EL (cell line): ENCODE data around the gene ZCWPW1.

Experiments used
- DNase-seq: peaks from one replicate; pipeline ENCODE4 v3.0.0-alpha.2; 2016

ZCWPW1 gene

DNA sequence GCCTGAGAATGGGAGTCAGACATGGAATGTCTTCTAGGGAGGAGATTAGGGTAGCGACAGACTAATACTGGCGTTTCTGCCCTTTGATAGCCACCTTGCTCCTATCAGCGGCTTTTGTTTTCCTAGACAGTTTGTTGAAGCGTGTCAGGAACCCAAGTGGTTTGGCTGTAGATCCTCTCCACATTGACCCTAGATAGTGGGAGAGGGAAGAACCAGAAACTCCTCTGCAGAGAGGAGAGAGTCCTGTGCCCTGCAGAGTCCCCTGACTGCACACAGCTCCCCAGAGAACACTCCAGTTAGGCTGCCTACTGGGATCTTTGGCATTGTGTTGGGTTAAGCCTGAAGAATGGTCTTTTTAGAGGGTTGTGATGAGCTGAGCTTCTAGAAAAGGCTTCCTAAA lies 3.5 kb upstream of the ZCWPW1 start:
- DNase-seq: no peak

DNA sequence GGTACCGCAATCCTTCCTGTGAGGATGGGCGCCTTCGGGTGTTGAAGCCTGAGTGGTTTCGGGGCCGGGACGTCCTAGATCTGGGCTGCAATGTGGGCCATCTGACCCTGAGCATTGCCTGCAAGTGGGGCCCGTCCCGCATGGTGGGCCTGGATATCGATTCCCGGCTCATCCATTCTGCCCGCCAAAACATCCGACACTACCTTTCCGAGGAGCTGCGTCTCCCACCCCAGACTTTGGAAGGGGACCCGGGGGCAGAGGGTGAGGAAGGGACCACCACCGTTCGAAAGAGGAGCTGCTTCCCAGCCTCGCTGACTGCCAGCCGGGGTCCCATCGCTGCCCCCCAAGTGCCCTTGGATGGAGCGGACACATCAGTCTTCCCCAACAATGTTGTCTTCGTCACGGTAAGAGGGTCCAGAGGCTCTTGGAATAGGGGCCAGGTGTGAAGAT lies 2.8 kb upstream of the ZCWPW1 start:
- no peak for DNase-seq

- DNase-seq: peak; percentile 33
Measured at GRCh38 chr7:100430493-100431285, 2.2 kb upstream of the ZCWPW1 start.

- DNase-seq: peak; percentile 95
Measured at GRCh38 chr7:100429637-100430492, 1.4 kb upstream of the ZCWPW1 start, which contains the start of gene MEPCE. Gene MEPCE, plus strand, starts transcription at chr7:100429831. Its CDS starts 188 bp downstream, at chr7:100430019.

GRCh38 chr7:100428967-100429636 lies 599 bp upstream of the ZCWPW1 start:
- DNase-seq: peak; percentile 100

DNA sequence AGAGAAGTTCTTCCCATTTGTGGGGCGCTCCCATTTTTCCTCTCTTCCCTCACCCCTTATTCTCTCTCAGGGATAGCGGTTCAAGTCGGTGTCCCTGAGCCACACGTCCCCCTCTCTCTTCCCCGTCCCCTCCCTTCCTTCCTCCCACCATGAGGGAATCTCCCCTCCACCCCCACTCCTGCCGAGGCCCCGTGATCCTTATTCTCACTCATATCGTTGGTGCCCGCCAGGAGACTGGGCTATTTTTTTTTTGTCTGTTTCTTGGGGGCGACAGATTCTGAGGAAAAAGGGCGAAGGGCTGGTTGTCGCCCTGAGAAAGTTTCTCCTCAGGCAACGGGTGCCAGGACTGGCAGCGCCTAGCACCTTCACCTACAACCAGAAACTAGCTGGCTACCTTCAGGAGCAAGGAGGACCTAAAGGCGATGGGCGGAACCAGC lies 723 bp downstream of the ZCWPW1 start:
- no peak for DNase-seq

GRCh38 chr7:100426516-100426915 lies 2.0 kb downstream of the ZCWPW1 start:
- no peak for DNase-seq

DNA sequence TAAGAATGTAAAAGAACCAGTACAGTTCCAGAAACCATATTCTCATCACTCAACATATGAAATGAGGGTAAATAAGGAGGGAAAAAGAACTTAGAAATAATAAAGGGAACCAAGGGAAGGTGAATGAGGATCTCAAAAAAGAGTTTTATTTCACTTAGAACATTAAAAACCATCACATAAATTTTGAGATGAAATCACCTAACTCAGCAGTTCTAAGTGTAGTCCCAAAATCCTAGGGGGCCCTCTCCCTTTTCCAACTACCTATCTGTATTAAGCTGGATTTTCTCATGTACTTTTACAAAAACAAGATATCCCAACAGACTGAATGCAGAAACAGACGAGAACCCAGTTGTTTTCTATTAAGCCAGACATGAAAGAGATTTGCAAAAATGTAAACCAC lies 3.2 kb downstream of the ZCWPW1 start:
- DNase-seq: no peak

GRCh38 chr7:100423315-100423714 lies 5.2 kb downstream of the ZCWPW1 start:
- DNase-seq: no peak

GRCh38 chr7:100419660-100420226 lies 8.8 kb downstream of the ZCWPW1 start:
- no peak for DNase-seq

- DNase-seq: no peak
Measured at GRCh38 chr7:100418930-100419659, 9.4 kb downstream of the ZCWPW1 start.

DNA sequence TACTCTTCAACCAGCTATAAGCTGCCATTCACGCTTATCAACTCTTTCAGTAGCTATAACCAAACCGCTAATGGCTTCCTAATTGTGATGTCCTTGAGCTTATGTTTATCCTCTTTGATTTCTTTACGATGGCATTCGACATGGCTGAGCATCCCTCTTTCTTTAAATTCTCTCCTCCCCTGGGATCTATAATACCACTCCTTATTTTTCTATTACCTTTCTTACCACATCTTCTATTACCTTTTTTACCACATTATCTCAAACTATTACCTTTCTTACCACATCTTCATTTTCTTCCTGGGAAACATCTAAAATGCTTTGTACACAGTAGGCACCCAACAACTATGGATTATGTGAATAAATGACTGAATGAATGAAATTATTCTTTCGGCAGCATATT lies 13.1 kb downstream of the ZCWPW1 start:
- DNase-seq: no peak

DNA sequence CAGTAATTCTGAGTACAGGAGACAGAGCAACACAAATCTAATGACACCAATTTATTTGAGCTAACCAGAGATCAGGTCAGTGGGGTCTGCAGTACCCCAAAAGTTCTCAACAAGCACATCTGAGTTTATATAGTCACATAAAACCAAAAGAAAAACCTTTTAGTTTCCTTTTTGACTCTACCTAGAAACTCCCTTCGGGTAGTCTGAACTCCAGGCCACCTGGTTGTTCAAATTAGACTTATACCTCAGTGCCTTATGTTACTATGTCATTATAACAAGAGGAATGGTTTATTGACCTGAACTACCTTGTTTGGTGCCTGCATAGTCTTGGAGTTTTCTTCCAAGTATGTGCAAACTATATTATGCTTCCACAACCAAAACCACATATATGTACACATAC lies 14.6 kb downstream of the ZCWPW1 start:
- no peak for DNase-seq

GRCh38 chr7:100413346-100413745 lies 15.2 kb downstream of the ZCWPW1 start:
- no peak for DNase-seq

- no peak for DNase-seq
Measured at GRCh38 chr7:100411101-100411500, 17.4 kb downstream of the ZCWPW1 start.

DNA sequence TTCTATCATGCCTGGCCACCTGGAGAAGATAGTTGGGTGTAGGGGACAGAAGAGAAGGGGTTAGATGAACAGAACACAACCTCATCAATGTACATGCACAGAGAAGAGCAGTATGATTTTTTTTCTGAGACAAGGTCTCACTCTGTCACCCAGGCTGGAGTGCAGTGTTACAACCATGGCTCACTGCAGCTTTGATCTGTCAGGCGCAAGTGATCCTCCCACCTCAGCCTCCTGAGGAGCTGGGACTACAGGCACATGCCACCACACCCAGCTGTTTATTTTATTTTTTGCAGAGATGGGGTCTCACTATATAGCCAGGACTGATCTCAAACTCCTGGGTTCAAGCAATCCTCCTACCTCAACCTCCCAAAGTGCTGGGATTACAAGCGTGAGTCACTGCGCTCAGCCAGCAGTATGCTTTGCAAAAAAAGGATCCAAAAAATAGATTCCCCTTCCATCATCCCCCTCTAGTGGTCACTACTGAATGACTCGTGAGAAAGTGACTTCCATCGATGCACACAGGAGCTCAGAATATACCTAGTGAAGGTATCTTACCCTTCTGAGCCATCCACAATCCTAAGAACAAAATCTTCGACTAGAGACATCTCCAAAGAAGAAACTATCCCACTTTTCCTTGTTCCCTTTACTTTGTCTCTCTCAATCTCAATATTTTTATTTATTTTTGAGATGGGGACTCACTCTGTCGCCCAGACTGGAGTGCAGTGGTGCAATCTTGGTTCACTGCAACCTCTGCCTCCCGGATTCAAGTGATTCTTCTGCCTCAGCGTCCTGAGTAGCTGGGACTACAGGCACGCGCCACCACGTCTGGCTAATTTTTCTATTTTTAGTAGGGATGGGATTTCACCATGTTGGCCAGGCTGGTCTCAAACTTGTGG lies 21.0 kb downstream of the ZCWPW1 start:
- peak; percentile 79 for DNase-seq

- no peak for DNase-seq
Measured at GRCh38 chr7:100406767-100407166, 21.7 kb downstream of the ZCWPW1 start.

DNA sequence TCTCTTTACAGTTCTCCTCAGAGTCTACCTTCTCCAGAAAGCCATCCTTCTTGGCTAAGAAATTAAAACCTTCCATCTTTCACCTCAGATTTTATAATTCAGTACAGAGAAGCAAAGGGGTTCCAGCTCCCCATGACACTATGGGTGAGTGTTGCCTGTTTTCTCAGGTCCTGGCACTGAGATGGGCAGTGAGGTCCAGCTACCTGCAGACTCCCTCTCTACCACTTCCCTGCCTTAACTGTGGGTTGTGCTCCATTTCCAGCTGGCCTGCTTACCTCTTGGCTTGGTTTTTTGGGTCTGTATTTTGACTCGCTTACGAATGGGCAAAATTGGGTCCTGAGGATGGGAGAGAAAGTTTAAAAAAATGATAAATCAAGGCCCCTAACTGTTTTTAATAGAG lies 26.3 kb downstream of the ZCWPW1 start:
- no peak for DNase-seq

- DNase-seq: no peak
Measured at GRCh38 chr7:100401811-100402210, 26.7 kb downstream of the ZCWPW1 start.

DNA sequence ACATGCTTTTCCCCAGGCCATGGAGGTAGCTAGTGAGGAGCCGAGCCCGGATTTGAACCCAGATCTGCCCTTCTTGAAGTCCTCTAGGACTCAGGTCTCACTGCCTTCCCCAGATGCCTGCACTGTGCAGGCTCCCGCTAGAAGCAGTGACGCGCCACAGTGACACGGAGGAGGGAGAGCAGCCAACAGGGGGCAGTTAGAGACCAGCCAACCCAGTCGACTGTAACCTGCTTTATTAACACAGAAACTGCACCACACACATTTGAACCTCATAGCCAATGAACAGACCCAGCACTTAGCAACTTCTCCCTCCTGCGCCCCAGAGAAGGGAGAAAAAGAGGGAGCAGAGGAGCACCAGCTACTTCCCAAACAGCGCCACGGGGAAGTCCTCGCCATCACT lies 27.8 kb downstream of the ZCWPW1 start:
- DNase-seq: peak; percentile 13

GRCh38 chr7:100400041-100400440 lies 28.5 kb downstream of the ZCWPW1 start:
- no peak for DNase-seq
